OCI-LY3 (cell line): ENCODE data around the gene KCTD15.

Experiments
- CTCF ChIP-seq: fragments of 200-600, 300-600 bp; sonication (generic); IDR thresholded peaks from 2 replicates; pipeline ENCODE4 v1.5.1; 2014; ENCODE audit warnings: antibody characterized with exemption, low read length, low read depth
- EZH2phosphoT487 ChIP-seq: fragments of 200-600 bp; shearing (Covaris generic); IDR thresholded peaks from 2 replicates; pipeline ENCODE4 v1.6.1; 2018; ENCODE audit warnings: antibody characterized with exemption, mixed run types, low read depth

- TF ChIP-seq CTCF (no peak), EZH2phosphoT487 (no peak)
These were observed 37.3 kb upstream of the KCTD15 start for GRCh38 chr19:33759356-33759755.
